Placental pericyte (primary cell): ENCODE data around the gene C1QTNF9B. TPM values are rescaled to one million over a fixed set of nuclear protein-coding genes. Genes with fewer than 3 reads are reported as not detected.

Source experiments
- total RNA-seq: library from RNA; depleted of rRNA; stranded (reverse); fragments of >200 nt; gene quantifications from 2 replicates; pipeline ENCODE4 v1.2.3, GENCODE V29; 2012

The C1QTNF9B gene
- total RNA-seq, result not detected in 2 replicates

DNA sequence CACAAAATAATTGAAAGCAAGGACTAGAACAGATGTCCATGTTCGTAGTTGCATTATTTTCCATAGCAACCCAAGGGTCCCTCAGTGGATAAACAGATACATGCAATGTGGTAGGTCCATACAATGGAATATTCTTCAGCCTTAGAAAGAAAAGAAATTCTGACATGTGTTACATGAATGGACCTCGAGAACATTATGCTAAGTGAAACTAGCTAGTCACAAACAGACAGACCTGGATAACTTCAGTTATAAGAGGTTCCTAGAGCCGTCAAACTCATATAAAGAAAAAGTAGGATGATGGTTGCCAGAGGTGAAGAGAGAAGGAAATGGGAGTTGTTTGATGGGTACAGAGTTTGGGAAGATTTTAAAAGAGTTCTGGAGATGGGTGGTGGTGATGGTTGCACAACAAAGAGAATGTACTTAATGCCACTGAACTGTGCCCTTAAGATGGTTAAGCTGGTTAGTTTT, at the start of gene C1QTNF9B:
C1QTNF9B (minus strand) TSS at position 51 of the 468 bp plus-strand sequence.

DNA sequence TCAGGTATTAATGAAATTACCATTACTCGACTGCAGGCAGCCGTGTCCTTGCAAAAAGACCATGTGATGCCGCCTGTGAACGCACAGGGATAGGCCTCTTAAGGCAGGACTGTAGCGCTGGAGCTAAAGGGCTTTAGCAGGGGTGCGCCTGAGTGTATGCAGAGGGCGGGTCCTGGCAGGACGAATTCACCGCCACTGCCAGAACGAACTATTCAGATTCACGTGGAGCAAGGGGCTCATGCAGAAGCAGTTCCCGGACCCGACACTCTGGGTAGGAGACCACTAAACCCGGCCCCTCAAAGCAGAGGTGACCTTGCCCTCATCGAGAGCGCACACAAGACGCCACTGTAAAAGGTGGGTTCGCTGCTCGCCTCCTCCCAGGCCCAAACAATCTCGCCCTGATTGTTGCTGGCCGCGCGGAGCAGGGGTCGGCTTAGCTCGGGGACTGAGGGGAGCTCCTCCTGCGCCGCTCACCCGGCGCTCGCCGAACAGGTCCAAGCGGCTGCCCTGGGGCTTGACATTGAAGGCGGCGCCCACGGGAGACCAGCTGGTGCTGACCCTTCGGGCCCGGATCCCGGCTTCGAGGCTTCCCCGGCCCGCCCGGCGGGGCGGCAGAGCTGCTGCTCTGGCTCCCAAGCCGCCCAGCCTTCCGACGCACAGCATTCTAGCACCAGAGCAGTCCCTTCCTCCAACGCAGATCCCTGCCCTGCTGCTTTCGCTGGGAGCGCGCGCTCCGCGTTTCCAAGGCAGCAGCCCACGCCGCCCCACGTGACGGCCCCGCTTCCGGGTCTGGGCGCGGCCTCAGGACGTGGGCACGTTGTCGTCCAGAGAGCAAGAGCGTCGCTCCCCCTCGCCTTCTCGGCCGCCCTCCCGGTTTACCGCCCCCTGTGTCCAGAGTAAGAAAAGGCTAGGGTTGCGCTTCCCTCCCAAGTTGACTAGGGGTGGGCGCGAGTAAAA, 8.4 kb downstream of the C1QTNF9B start, which contains the start of gene MIPEP:
MIPEP (minus strand) TSS at position 743 of the 957 bp plus-strand sequence; CDS start at position 663, 80 bp downstream.

Other genes with a start within 250 kb of the C1QTNF9B start
- gene MIPEP, start 8.1 kb downstream of the C1QTNF9B start, total RNA-seq, result 12.9 and 33.2 TPM in 2 replicates